PC-9 (cell line): ENCODE measurements around the gene CPS1. TPM values are rescaled to one million over a fixed set of nuclear protein-coding genes. Genes with fewer than 3 reads are reported as not detected.

Source experiments
- BruUV-seq: library from RNA; stranded (reverse); fragments of 400-500 nt; replicated peaks from 2 replicates; lab custom pipeline; 2021; lab: Mats Ljungman, UMichigan
- CTCF ChIA-PET: fragments of 300-600 bp; sonication (Branson Sonifier 250); formaldehyde crosslinking; loops from one replicate; lab custom pipeline; 2022; ENCODE audit warnings: antibody characterized with exemption; lab: Charles Lee
- POLR2A ChIA-PET: fragments of 300-600 bp; sonication (Branson Sonifier 250); formaldehyde crosslinking; loops from one replicate; lab custom pipeline; 2022; ENCODE audit warnings: antibody characterized with exemption; ENCODE audit not compliant: unreplicated experiment; lab: Charles Lee
- DNase-seq, 2 experiments: peaks; one replicate each; pipeline versions ENCODE4 v3.0.0 to v3.0.0-alpha.2; 2015 to 2022; ENCODE audit warnings: mixed read lengths in 1 of 2
- H2AFZ ChIP-seq: fragments of 200-600 bp; sonication (generic); 2 replicates; pipeline ENCODE4 v1.8.1; 2017; ENCODE audit warnings: antibody characterized with exemption
- H3F3A ChIP-seq: fragments of 200-600 bp; sonication (generic); 2 replicates; pipeline ENCODE4 v1.8.1; 2017; ENCODE audit warnings: antibody characterized with exemption, mild to moderate bottlenecking, low read depth; ENCODE audit not compliant: insufficient read depth
- H3K27ac ChIP-seq: fragments of 200-600 bp; sonication (generic); 2 replicates; pipeline ENCODE4 v1.6.1; 2016; ENCODE audit warnings: mixed run types
- H3K27me3 ChIP-seq: fragments of 200-600 bp; sonication (generic); 2 replicates; pipeline ENCODE4 v1.6.1; 2016; ENCODE audit warnings: low read depth, mixed run types; ENCODE audit not compliant: insufficient read depth
- H3K36me3 ChIP-seq: fragments of 200-600 bp; sonication (generic); 2 replicates; pipeline ENCODE4 v1.6.1; 2016; ENCODE audit warnings: low read depth, mixed run types
- H3K4me1 ChIP-seq: fragments of 200-600 bp; sonication (generic); replicated peaks from 2 replicates; pipeline ENCODE4 v1.6.1; 2016; ENCODE audit warnings: mixed run types; ENCODE audit not compliant: insufficient read depth
- H3K4me2 ChIP-seq: fragments of 200-600 bp; sonication (generic); 2 replicates; pipeline ENCODE4 v1.6.1; 2017; ENCODE audit warnings: mixed run types
- H3K4me3 ChIP-seq: fragments of 200-600 bp; sonication (generic); 2 replicates; pipeline ENCODE4 v1.6.1; 2016; ENCODE audit warnings: mixed run types
- H3K79me2 ChIP-seq: fragments of 200-600 bp; sonication (generic); 2 replicates; pipeline ENCODE4 v1.6.1; 2017; ENCODE audit warnings: low read depth, mixed run types
- H3K9me2 ChIP-seq: fragments of 200-600 bp; sonication (generic); 2 replicates; pipeline ENCODE4 v1.8.1; 2017; ENCODE audit warnings: mild to moderate bottlenecking; ENCODE audit not compliant: insufficient read depth
- H3K9me3 ChIP-seq: fragments of 200-600 bp; sonication (generic); 2 replicates; pipeline ENCODE4 v1.8.1; 2016; ENCODE audit warnings: low read depth; ENCODE audit not compliant: insufficient read depth
- H4K20me1 ChIP-seq: fragments of 200-600 bp; sonication (generic); 2 replicates; pipeline ENCODE4 v1.8.1; 2017; ENCODE audit not compliant: insufficient read depth
- EZH2 ChIP-seq: fragments of 200-600 bp; sonication (generic); IDR thresholded peaks from 2 replicates; pipeline ENCODE4 v1.8.0; 2017; ENCODE audit warnings: antibody characterized with exemption, low read depth
- intact Hi-C: fragments of 100-400 bp; cut with micrococcal nuclease; formaldehyde crosslinking; loops from one replicate; pipeline ENCODE4 v1.10.0; 2022; ENCODE audit not compliant: unreplicated experiment
- total RNA-seq: library from RNA; stranded (reverse); gene quantifications from 2 replicates; pipeline ENCODE4 v1.2.3, GENCODE V29; 2021
- TF ChIP-seq, protein P1 (sequence below): fragments of 200-600 bp; sonication (generic); conservative IDR thresholded peaks from 2 replicates; pipeline ENCODE4 v1.6.1; 2017; ENCODE audit warnings: mixed run types, antibody characterized with exemption, mild to moderate bottlenecking, moderate library complexity

The CPS1 gene
- total RNA-seq, 1 experiment from 2014 or later = 27.5 TPM

DNA sequence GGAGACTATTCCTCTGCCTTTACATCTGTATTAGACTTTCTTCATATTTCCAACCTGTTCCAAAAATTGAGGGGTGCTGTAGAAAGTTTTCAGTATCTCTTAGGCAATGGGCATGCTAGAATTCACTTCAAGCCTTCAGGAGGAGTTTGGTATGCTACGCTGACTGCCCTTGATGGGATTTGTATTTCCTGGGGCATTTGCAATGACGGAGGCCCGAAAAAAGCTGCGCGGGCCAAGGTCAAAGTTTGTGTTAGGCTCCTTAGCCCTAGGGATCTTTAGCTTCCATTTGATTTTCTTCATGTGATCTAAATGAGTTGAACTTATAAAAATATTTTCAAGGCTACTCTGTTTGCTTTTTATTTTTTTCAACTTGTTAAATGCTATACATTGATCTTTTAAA lies 5.1 kb downstream of the CPS1 start:
- no peak for TF ChIP-seq EZH2
- TF ChIP-seq, protein P1, sequence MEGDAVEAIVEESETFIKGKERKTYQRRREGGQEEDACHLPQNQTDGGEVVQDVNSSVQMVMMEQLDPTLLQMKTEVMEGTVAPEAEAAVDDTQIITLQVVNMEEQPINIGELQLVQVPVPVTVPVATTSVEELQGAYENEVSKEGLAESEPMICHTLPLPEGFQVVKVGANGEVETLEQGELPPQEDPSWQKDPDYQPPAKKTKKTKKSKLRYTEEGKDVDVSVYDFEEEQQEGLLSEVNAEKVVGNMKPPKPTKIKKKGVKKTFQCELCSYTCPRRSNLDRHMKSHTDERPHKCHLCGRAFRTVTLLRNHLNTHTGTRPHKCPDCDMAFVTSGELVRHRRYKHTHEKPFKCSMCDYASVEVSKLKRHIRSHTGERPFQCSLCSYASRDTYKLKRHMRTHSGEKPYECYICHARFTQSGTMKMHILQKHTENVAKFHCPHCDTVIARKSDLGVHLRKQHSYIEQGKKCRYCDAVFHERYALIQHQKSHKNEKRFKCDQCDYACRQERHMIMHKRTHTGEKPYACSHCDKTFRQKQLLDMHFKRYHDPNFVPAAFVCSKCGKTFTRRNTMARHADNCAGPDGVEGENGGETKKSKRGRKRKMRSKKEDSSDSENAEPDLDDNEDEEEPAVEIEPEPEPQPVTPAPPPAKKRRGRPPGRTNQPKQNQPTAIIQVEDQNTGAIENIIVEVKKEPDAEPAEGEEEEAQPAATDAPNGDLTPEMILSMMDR = no peak
- H3K36me3 ChIP-seq = no peaks in the 10 kb centered on the region
- no peaks in the 10 kb centered on the region for H3K4me1 ChIP-seq
- no peaks in the 10 kb centered on the region for H3K79me2 ChIP-seq
- intact Hi-C loops = no loop called here
- no peaks in the 10 kb centered on the region for H3F3A ChIP-seq
- CTCF ChIA-PET = no interaction called here
- no TSS peak for BruUV-seq
- no peaks in the 10 kb centered on the region for H3K9me2 ChIP-seq
- H4K20me1 ChIP-seq = no peaks in the 10 kb centered on the region
- DNase-seq = no peak
- POLR2A ChIA-PET = no interaction called here
- no peak overlapping the region for H2AFZ ChIP-seq
- no peak overlapping the region for H3K4me2 ChIP-seq
- H3K9me3 ChIP-seq = no peaks in the 10 kb centered on the region
- H3K27me3 ChIP-seq = no peaks in the 10 kb centered on the region
- H3K4me3 ChIP-seq = no peak overlapping the region
- no peak overlapping the region for H3K27ac ChIP-seq

- Histone ChIP-seq H3K4me1 (no peaks in the 10 kb centered on the region), H3K4me3 (no peak overlapping the region), H3K36me3 (no peaks in the 10 kb centered on the region), H3K4me2 (no peak overlapping the region), H3K9me3 (no peaks in the 10 kb centered on the region), H4K20me1 (no peaks in the 10 kb centered on the region), H3K9me2 (no peaks in the 10 kb centered on the region), H3K27ac (no peak overlapping the region), H3K27me3 (no peaks in the 10 kb centered on the region), H2AFZ (no peak overlapping the region), H3F3A (no peaks in the 10 kb centered on the region), H3K79me2 (no peaks in the 10 kb centered on the region)
- ChIA-PET POLR2A (no interaction called here), CTCF (interaction anchor here (0.6 kb wide), 1 partner anchor 211 kb away, joined by 4 read pairs; no protein-coding TSS in a partner anchor)
- TF ChIP-seq, protein P1 = no peak
- no peak for TF ChIP-seq EZH2
- intact Hi-C loops = no loop called here
- DNase-seq = no peak
- BruUV-seq = no TSS peak
These were observed 5.7 kb downstream of the CPS1 start for GRCh38 chr2:210562091-210562490.

DNA sequence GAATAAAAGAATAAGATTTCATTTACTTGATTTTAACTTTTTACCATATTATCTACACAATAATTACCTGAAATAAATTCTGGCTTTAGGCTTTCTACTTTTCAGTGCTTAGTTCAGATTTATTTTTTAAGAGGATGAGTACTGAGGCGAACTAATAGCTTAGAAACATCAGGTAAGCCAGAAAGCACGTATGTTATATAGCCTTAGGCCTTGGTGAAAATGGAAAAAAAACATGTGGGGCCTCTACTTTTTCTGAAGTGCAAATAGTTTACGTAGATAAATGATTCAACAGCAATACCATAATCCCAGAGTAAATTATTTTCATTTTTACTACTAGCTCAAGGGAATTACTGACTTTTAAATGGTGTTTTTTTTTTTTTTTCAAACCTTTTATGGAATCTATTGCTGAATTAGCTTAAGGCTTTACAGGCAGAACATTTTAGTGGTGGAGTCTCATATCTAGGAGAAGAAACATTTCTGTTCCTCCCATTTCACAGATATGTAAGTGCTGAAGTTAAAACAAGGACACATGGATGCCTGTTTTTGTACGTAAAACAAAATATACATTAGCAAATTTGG lies 6.2 kb downstream of the CPS1 start:
- no peaks in the 10 kb centered on the region for H3K79me2 ChIP-seq
- TF ChIP-seq, protein P1 = no peak
- TF ChIP-seq EZH2 = no peak
- no peak overlapping the region for H3K4me2 ChIP-seq
- no peaks in the 10 kb centered on the region for H3K36me3 ChIP-seq
- no peak overlapping the region for H3K27ac ChIP-seq
- BruUV-seq = no TSS peak
- no peak overlapping the region for H2AFZ ChIP-seq
- no peaks in the 10 kb centered on the region for H3F3A ChIP-seq
- DNase-seq = no peak
- H4K20me1 ChIP-seq = no peaks in the 10 kb centered on the region
- no peaks in the 10 kb centered on the region for H3K9me2 ChIP-seq
- H3K9me3 ChIP-seq = no peaks in the 10 kb centered on the region
- POLR2A ChIA-PET = no interaction called here
- H3K4me3 ChIP-seq = no peak overlapping the region
- CTCF ChIA-PET = interaction anchor here (0.6 kb wide), 1 partner anchor 211 kb away, joined by 4 read pairs; no protein-coding TSS in a partner anchor
- no peaks in the 10 kb centered on the region for H3K27me3 ChIP-seq
- no peaks in the 10 kb centered on the region for H3K4me1 ChIP-seq
- intact Hi-C loops = no loop called here
